Endothelial cell of umbilical vein (primary cell): ENCODE data around the gene IFITM5. TPM values are rescaled to one million over a fixed set of nuclear protein-coding genes. Genes with fewer than 3 reads are reported as not detected.

ENCODE experiments used
- BruUV-seq: library from RNA; stranded (reverse); fragments of 400-500 nt; replicated peaks from 2 replicates; lab custom pipeline; 2021; lab: Mats Ljungman, UMichigan
- CTCF ChIA-PET: fragments of 300-600, 350-600 bp; sonication (Branson Sonifier 250); formaldehyde crosslinking; loops from one replicate; lab custom pipeline; 2021; ENCODE audit warnings: antibody characterized with exemption, inconsistent platforms; lab: Charles Lee
- POLR2A ChIA-PET: fragments of 300-600, 350-600 bp; sonication (Branson Sonifier 250); formaldehyde crosslinking; loops from one replicate; lab custom pipeline; 2021; ENCODE audit warnings: antibody characterized with exemption, inconsistent platforms; lab: Charles Lee
- DNase-seq: peaks from one replicate; pipeline ENCODE4 v3.0.0-alpha.2; 2011; ENCODE audit warnings: low read depth, low spot score
- FAIRE-seq: peaks from 2 replicates; lab custom pipeline; 2011; peaks lifted over from hg19 to GRCh38; lab: Jason Lieb, UNC
- H2AFZ ChIP-seq: 2 replicates; pipeline ENCODE4 v1.6.0; 2012; ENCODE audit warnings: low read depth, low read length, control low read depth, inconsistent platforms
- H3K27ac ChIP-seq: 2 replicates; pipeline ENCODE4 v1.5.1; 2011; ENCODE audit warnings: low read depth, mild to moderate bottlenecking, control low read depth, low read length, moderate library complexity; ENCODE audit not compliant: insufficient read depth
- H3K27me3 ChIP-seq, 2 experiments: 2 replicates each; pipeline versions ENCODE4 v1.6.0 to v1.6.1; 2011; ENCODE audit warnings: low read length in 2 of 2, mixed read lengths in 1 of 2; ENCODE audit not compliant: control insufficient read depth in 2 of 2, insufficient read depth in 2 of 2
- H3K36me3 ChIP-seq, 2 experiments: 2 replicates in 1 of 2; 3 replicates in 1 of 2; pipeline ENCODE4 v1.5.1; 2011; ENCODE audit warnings: low read length in 2 of 2, mild to moderate bottlenecking in 1 of 2, moderate library complexity in 1 of 2; ENCODE audit not compliant: control insufficient read depth in 2 of 2, insufficient read depth in 2 of 2; ENCODE audit errors: extremely low read depth in 1 of 2
- H3K4me1 ChIP-seq: 3 replicates; pipeline ENCODE4 v1.5.1; 2011; ENCODE audit warnings: mild to moderate bottlenecking, low read length; ENCODE audit not compliant: control insufficient read depth, insufficient read depth; ENCODE audit errors: extremely low read depth
- H3K4me2 ChIP-seq: 2 replicates; pipeline ENCODE4 v1.6.1; 2011; ENCODE audit warnings: low read length, control low read depth, mixed read lengths; ENCODE audit not compliant: insufficient read depth
- H3K4me3 ChIP-seq, 3 experiments: fragments of 200-600 bp in 1 of 3; sonication (generic), shearing (Covaris generic) in 1 of 3; replicated peaks in 1 of 3; 2 replicates each; pipeline ENCODE4 v1.5.1; 2011 to 2016; ENCODE audit warnings: control low read depth in 3 of 3, low read length in 3 of 3, mild to moderate bottlenecking in 2 of 3, inconsistent platforms in 1 of 3, low read depth in 1 of 3, moderate library complexity in 1 of 3; ENCODE audit not compliant: insufficient read depth in 1 of 3
- H3K79me2 ChIP-seq: 2 replicates; pipeline ENCODE4 v1.6.0; 2012; ENCODE audit warnings: low read length, inconsistent platforms; ENCODE audit not compliant: control insufficient read depth, insufficient read depth
- H3K9ac ChIP-seq: replicated peaks from 2 replicates; pipeline ENCODE3; 2011; ENCODE audit warnings: low read length, control low read depth; ENCODE audit not compliant: insufficient read depth; ENCODE audit errors: extremely low read depth
- H3K9me1 ChIP-seq: replicated peaks from 3 replicates; pipeline ENCODE4 v1.6.0; 2011; ENCODE audit warnings: mild to moderate bottlenecking, low read length; ENCODE audit not compliant: control insufficient read depth, insufficient read depth; ENCODE audit errors: extremely low read depth
- H3K9me3 ChIP-seq: replicated peaks from 2 replicates; pipeline ENCODE4 v1.5.1; 2012; ENCODE audit warnings: low read length, inconsistent platforms; ENCODE audit not compliant: control insufficient read depth, insufficient read depth
- H4K20me1 ChIP-seq: replicated peaks from 2 replicates; pipeline ENCODE3; 2011; ENCODE audit warnings: mild to moderate bottlenecking, low read length; ENCODE audit not compliant: control insufficient read depth, insufficient read depth; ENCODE audit errors: extremely low read depth
- CTCF ChIP-seq, 2 donors: IDR thresholded peaks; 1 replicate in 1 of 2; 2 replicates in 1 of 2; pipeline ENCODE4 v1.5.1; 2011; ENCODE audit warnings: low read length in 2 of 2, mild to moderate bottlenecking in 2 of 2, moderate library complexity in 2 of 2, control low read depth in 1 of 2, inconsistent platforms in 1 of 2, low read depth in 1 of 2; ENCODE audit not compliant: insufficient read depth in 1 of 2; ENCODE audit errors: extremely low read depth in 1 of 2
- EZH2 ChIP-seq: IDR thresholded peaks from 2 replicates; pipeline ENCODE4 v1.6.1; 2012; ENCODE audit warnings: borderline replicate concordance, low read depth, mild to moderate bottlenecking, moderate library complexity, low read length, inconsistent platforms; ENCODE audit not compliant: severe bottlenecking
- FOS ChIP-seq: IDR thresholded peaks from 2 replicates; pipeline ENCODE4 v1.6.1; 2011; ENCODE audit warnings: mild to moderate bottlenecking, low read length, moderate library complexity, borderline replicate concordance; ENCODE audit not compliant: insufficient read depth
- GATA2 ChIP-seq: IDR thresholded peaks from 2 replicates; pipeline ENCODE4 v1.7.0; 2011; ENCODE audit warnings: low read depth, mild to moderate bottlenecking, moderate library complexity, mixed read lengths, low read length; ENCODE audit not compliant: insufficient read length, insufficient read depth
- JUN ChIP-seq: IDR thresholded peaks from 2 replicates; pipeline ENCODE4 v1.6.1; 2011; ENCODE audit warnings: borderline replicate concordance, low read depth; ENCODE audit not compliant: insufficient read length, insufficient read depth
- MAX ChIP-seq: IDR thresholded peaks from 2 replicates; pipeline ENCODE4 v1.6.1; 2011; ENCODE audit not compliant: insufficient read depth, insufficient read length
- MYC ChIP-seq: IDR thresholded peaks from one replicate; pipeline ENCODE4 v1.6.1; 2011; ENCODE audit warnings: mild to moderate bottlenecking, low read depth, low read length
- POLR2A ChIP-seq: IDR thresholded peaks from 2 replicates; pipeline ENCODE4 v1.6.1; 2012; ENCODE audit warnings: low read depth, mild to moderate bottlenecking, control low read depth, low read length
- POLR2AphosphoS5 ChIP-seq: IDR thresholded peaks from 2 replicates; pipeline ENCODE4 v1.6.1; 2012; ENCODE audit warnings: low read depth, mild to moderate bottlenecking, control low read depth, low read length, moderate library complexity; ENCODE audit not compliant: insufficient read depth
- dilution Hi-C: fragments of 300-500 bp; cut with MboI; formaldehyde crosslinking; loops from one replicate; pipeline ENCODE4 v1.15.0; 2019; ENCODE audit warnings: low sequenced_read_pairs; ENCODE audit not compliant: extremely low pct_ligation_motif_present
- intact Hi-C: fragments of 100-400 bp; cut with micrococcal nuclease; formaldehyde crosslinking; loops from one replicate; pipeline ENCODE4 v1.10.0; 2022
- polyA plus RNA-seq, 4 experiments: library from polyadenylated mRNA; depleted of rRNA in 3 of 4; stranded (reverse) in 3 of 4; unstranded in 1 of 4; fragments of >200 nt; gene quantifications; 2 replicates each; pipeline versions ENCODE4 v1.2.1 to v1.2.3, GENCODE V29; 2011 to 2012; ENCODE audit warnings: missing spikeins in 1 of 4
- total RNA-seq: library from RNA; stranded (reverse); gene quantifications from 2 replicates; pipeline ENCODE4 v1.2.3, GENCODE V29; 2021

The IFITM5 gene
- total and polyA plus RNA-seq, 2 donors (not counting 3 experiments of a cell fraction or from before 2014, with no cell fraction given), result not detected

GRCh38 chr11:340539-341512 lies 41.5 kb upstream of the IFITM5 start:
- no peaks in the 10 kb centered on the region for H3K79me2 ChIP-seq
- H3K9me1 ChIP-seq, result no peaks in the 10 kb centered on the region
- dilution Hi-C loops, result no loop called here
- intact Hi-C loops, result no loop called here
- no TSS peak for BruUV-seq
- DNase-seq (no peak), FAIRE-seq (no peak)
- TF ChIP-seq POLR2A, result no peak
- TF ChIP-seq MYC, result no peak
- TF ChIP-seq GATA2, result no peak
- no peak for TF ChIP-seq POLR2AphosphoS5
- TF ChIP-seq FOS, result no peak
- TF ChIP-seq JUN, result no peak
- no peak for TF ChIP-seq MAX
- TF ChIP-seq CTCF (IDR thresholded peaks at IDR 0.05; ENCODE audit: extremely low read depth in 1 of 2, insufficient read depth in 1 of 2, low read depth in 1 of 2, low read length in 2 of 2), result no peak
- no peak for TF ChIP-seq EZH2
- ChIA-PET POLR2A (interaction anchor here (1.4 kb wide), 1 partner anchor 15 kb away, joined by 13 read pairs; no protein-coding TSS in a partner anchor), CTCF (interaction anchor here (0.8 to 2.3 kb wide), 4 partner anchors 8 to 15 kb away, joined by 3 to 6 read pairs (median 4); no protein-coding TSS in a partner anchor)
- H3K4me2 ChIP-seq, result no peak overlapping the region
- H3K9ac ChIP-seq, result no peak overlapping the region
- H4K20me1 ChIP-seq, result no peaks in the 10 kb centered on the region
- H3K4me3 ChIP-seq, result no peak overlapping the region
- no peaks in the 10 kb centered on the region for H3K36me3 ChIP-seq
- no peaks in the 10 kb centered on the region for H3K9me3 ChIP-seq
- H2AFZ ChIP-seq, result no peak overlapping the region
- peaks cover 8% of the 10 kb centered on the region for H3K4me1 ChIP-seq
- peaks cover under 1 to 3% of the 10 kb centered on the region in 2 experiments for H3K27me3 ChIP-seq
- H3K27ac ChIP-seq, result no peak overlapping the region
